ENCODE measurements around the gene CDIP1.

The CDIP1 gene

GRCh38 chr16:4513086-4513860, 25.3 kb downstream of the CDIP1 start:
- no peak for DNase-seq

GRCh38 chr16:4512473-4512872, 26.1 kb downstream of the CDIP1 start:
- DNase-seq = no peak

GRCh38 chr16:4511441-4512082, 27.0 kb downstream of the CDIP1 start:
- DNase-seq = no peak

GRCh38 chr16:4510747-4511426, 27.7 kb downstream of the CDIP1 start:
- DNase-seq = no peak

- no peak for DNase-seq
These were observed 28.4 kb downstream of the CDIP1 start for GRCh38 chr16:4510131-4510530.

GRCh38 chr16:4509420-4509819, 29.2 kb downstream of the CDIP1 start:
- DNase-seq = no peak

GRCh38 chr16:4508806-4509205, 29.8 kb downstream of the CDIP1 start:
- no peak for DNase-seq

GRCh38 chr16:4507588-4508345, 30.8 kb downstream of the CDIP1 start:
- DNase-seq = no peak

- peak; percentile 73 for DNase-seq
These were observed 32.1 kb downstream of the CDIP1 start for GRCh38 chr16:4506450-4506849.

GRCh38 chr16:4505356-4506147, 33.0 kb downstream of the CDIP1 start:
- peak; percentile 85 for DNase-seq

GRCh38 chr16:4501071-4501478, 37.5 kb downstream of the CDIP1 start:
- no peak for DNase-seq

- peak; percentile 35 for DNase-seq
These were observed 38.3 kb downstream of the CDIP1 start for GRCh38 chr16:4500272-4500671.

GRCh38 chr16:4499196-4499555, 39.4 kb downstream of the CDIP1 start:
- DNase-seq = no peak

GRCh38 chr16:4498546-4499195, 39.9 kb downstream of the CDIP1 start:
- no peak for DNase-seq

- DNase-seq = no peak
These were observed 42.3 kb downstream of the CDIP1 start for GRCh38 chr16:4496305-4496704.

- DNase-seq = no peak
These were observed 42.8 kb downstream of the CDIP1 start for GRCh38 chr16:4495766-4496165.

- DNase-seq = no peak
These were observed 43.7 kb downstream of the CDIP1 start for GRCh38 chr16:4494746-4495490.

- DNase-seq = no peak
These were observed 46.7 kb downstream of the CDIP1 start for GRCh38 chr16:4491898-4492297.

- no peak for DNase-seq
These were observed 49.5 kb downstream of the CDIP1 start for GRCh38 chr16:4489030-4489429.

GRCh38 chr16:4488499-4488967, 50.0 kb downstream of the CDIP1 start:
- no peak for DNase-seq

GRCh38 chr16:4487955-4488498, 50.5 kb downstream of the CDIP1 start:
- DNase-seq = no peak
